ENCODE measurements around the gene UQCRC1.
"Not testable (repeated sequence)": the region's sequence is repeated elsewhere in the genome, so short reads cannot be mapped to it uniquely, and the experiment has no call there.

The UQCRC1 gene

DNA sequence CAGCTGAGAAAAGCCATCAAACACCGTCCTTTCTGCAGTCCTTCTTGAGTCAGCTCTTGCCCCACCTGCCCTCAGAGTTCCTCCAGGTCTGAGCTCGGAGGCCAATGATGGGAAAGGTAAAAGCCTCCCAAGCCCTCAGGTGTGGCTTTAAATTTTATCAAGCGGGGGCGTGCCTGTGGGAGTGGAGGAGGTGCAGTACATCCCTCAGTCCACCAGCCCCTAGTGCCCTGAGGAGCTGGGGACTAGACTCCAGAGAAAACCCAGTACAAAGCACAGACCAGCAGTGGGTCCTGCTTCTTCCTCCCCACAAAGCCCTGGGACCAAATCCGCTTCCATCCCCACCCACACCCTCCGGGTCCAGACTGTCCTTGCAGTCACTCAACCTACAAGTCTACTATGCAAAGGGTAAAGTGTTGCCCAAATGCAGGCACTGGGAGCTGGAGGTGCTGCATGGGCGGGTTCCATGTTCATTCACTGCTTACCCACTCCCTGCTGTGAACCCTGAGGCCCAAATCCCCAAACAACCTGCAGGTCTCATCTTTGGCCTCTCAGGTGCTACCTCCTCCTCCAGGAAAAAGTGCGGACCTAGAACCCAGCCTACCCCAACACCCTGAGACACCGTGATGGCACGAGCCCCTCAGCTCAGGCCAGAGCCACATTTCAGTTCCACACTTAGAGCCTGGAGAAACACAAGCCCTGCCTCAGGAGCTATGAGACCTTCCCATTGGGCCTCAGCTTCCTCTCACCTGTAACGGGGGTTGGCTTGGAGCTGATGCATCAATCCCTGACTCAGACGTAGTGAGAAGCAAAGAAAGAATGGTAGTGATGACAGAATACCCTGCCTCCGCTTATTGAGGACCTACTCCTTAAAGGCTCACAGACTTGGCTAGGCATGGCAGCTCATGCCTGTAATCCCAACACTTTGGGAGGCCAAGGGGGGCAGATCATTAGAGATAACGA lies 55.3 kb downstream of the UQCRC1 start:
- no peak for DNase-seq

DNA sequence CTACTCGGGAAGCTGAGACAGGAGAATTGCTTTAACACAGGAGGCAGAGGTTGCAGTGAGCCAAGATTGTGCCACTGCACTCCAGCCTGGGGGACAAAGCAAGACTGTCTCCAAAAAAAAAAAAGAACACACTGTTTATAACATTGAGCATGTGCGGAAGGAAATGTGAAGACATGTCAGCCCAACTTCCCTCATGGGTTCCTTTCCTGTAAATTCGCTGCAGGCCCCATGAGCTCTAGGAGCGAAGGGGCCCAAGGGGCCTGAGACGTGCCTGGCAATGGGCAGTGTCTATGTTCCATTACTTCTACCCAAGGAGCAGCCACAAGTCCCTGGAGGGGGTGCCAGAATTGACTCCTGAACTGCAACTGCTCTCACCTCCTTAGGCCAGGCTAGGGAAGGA lies 56.1 kb downstream of the UQCRC1 start:
- DNase-seq = no peak

DNA sequence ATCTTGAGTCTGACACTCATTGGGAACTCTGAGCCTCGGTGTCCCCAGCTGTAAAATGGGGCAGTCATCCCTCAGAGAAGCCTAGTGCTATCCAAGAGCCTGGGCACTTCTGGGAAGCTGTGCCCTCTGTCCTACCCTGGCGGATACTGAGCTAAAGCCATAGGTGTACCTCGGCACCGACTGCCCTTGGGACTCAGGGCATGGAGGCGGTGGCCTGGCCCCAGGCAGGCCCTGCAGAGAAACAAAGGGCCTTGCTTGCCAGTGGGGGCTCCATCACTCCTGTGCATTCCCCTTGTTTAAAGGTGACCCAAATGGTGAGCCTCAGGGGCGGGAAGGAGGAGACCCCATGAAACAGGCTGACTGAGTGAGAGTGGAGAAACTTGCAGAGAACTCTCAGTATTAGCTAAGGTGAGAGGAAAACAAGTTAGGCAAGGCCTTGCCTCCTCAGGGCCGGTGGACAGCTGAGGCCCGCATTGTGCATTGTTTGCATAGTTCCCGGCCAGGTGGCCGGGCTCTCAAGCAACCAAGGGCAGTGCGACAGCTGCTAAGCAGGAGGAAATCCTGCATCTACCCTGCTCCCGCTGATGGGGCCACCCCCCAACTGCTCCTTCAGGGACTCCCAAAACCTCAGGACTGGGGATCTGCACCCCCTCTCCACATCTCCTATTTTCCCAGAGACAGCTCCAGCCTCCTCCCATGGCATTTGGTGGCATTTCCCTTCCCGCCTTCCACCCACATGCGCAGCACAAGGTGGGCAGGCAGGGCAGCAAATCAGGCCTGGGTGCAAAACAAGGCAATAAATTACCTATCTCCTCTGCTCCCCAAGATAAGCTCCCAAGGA lies 57.1 kb downstream of the UQCRC1 start:
- no peak for DNase-seq

DNA sequence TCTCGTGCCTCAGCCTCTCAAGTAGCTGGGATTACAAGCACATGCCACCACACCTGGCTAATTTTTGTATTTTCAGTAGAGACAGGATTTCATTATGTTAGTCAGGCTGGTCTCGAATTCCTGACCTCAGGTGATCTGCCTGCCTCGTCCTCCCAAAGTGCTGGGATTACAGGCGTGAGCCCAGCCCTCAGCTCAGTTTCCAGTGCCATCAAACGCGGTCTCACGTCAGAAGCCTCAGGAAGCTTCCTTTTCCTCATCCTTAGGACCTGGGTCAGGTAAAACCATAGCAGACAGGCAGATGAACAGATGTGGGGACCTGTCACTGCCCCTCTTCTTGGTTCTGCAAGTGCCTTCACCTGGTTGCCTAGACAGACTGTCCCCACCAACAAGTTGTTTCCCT lies 57.8 kb downstream of the UQCRC1 start:
- DNase-seq = not testable (repeated sequence)
